Activated CD4-positive, alpha-beta T cell treated with anti-CD3 and anti-CD28 coated beads for 36 hours (primary cell): ENCODE measurements around the gene CNIH4. TPM values are rescaled to one million over a fixed set of nuclear protein-coding genes. Genes with fewer than 3 reads are reported as not detected.
"Not testable (repeated sequence)": the region's sequence is repeated elsewhere in the genome, so short reads cannot be mapped to it uniquely, and the experiment has no call there.

Experiments
- ATAC-seq: fragments of 200-7000 bp; cut with Tn5 transposase; one replicate; pipeline ENCODE4 v1.10.0; 2021; ENCODE audit warnings: mild to moderate bottlenecking, moderate library complexity
- CTCF ChIA-PET: fragments of 350-600 bp; sonication (Branson Sonifier 250); formaldehyde crosslinking; loops from one replicate; lab custom pipeline; 2021; ENCODE audit warnings: antibody characterized with exemption; lab: Charles Lee
- POLR2A ChIA-PET: fragments of 350-600 bp; sonication (Branson Sonifier 250); formaldehyde crosslinking; loops from one replicate; lab custom pipeline; 2021; ENCODE audit warnings: antibody characterized with exemption, inconsistent platforms; lab: Charles Lee
- DNase-seq: peaks from one replicate; pipeline ENCODE4 v3.0.0-alpha.2; 2020
- H3K27ac Mint-ChIP-seq: one replicate; pipeline ENCODE4 v1.8.0; 2021; ENCODE audit warnings: mixed read lengths
- H3K27me3 Mint-ChIP-seq: one replicate; pipeline ENCODE4 v1.8.0; 2021; ENCODE audit warnings: mixed read lengths
- H3K36me3 Mint-ChIP-seq: one replicate; pipeline ENCODE4 v1.8.0; 2021; ENCODE audit warnings: low read depth, mixed read lengths
- H3K4me1 Mint-ChIP-seq: one replicate; pipeline ENCODE4 v1.8.0; 2021; ENCODE audit warnings: mixed read lengths
- H3K4me3 Mint-ChIP-seq: one replicate; pipeline ENCODE4 v1.8.0; 2021; ENCODE audit warnings: mild to moderate bottlenecking, moderate library complexity, mixed read lengths
- H3K9me3 Mint-ChIP-seq: one replicate; pipeline ENCODE4 v1.8.0; 2021; ENCODE audit warnings: low read depth, mixed read lengths
- intact Hi-C, 2 experiments: fragments of 100-400 bp; cut with DNase I in 1 of 2; cut with micrococcal nuclease in 1 of 2; formaldehyde crosslinking; loops; one replicate each; pipeline versions ENCODE4 v1.14.2 to v1.15.1; 2022 to 2024; cut with DNase I, micrococcal nuclease
- microRNA-seq: library from miRNA; unstranded; fragments of <30 nt; microRNA quantifications from one replicate; pipeline ENCODE4 v1.2.0, GENCODE V29; 2021; ENCODE audit warnings: borderline replicate concordance
- total RNA-seq, 2 experiments: library from RNA; stranded (reverse); gene quantifications; one replicate each; pipeline ENCODE4 v1.2.3, GENCODE V29; 2021

CNIH4 gene
- total RNA-seq, 2 experiments from 2014 or later, result 29.9 to 49.6 TPM

- no peaks in the 10 kb centered on the region for H3K27me3 Mint-ChIP-seq
- DNase-seq (no peak), ATAC-seq (no peak)
- H3K27ac Mint-ChIP-seq, result no peak overlapping the region
- H3K4me1 Mint-ChIP-seq, result peaks cover 54% of the 10 kb centered on the region
- no peak overlapping the region for H3K4me3 Mint-ChIP-seq
- H3K36me3 Mint-ChIP-seq, result peaks cover 60% of the 10 kb centered on the region
- ChIA-PET POLR2A (no interaction called here), CTCF (interaction anchor here (1.5 kb wide), 1 partner anchor 17 kb away, joined by 3 read pairs; no protein-coding TSS in a partner anchor)
- intact Hi-C loops, result no loop called here
- no peaks in the 10 kb centered on the region for H3K9me3 Mint-ChIP-seq
Measured at GRCh38 chr1:224427346-224427745, 70.7 kb downstream of the CNIH4 start.

- H3K4me3 Mint-ChIP-seq, ATAC-seq, intact Hi-C loops, DNase-seq, H3K27me3 Mint-ChIP-seq, H3K27ac Mint-ChIP-seq, CTCF ChIA-PET, H3K9me3 Mint-ChIP-seq: not testable (repeated sequence)
- H3K4me1 Mint-ChIP-seq, result peaks cover 58% of the 10 kb centered on the region
- peaks cover 63% of the 10 kb centered on the region for H3K36me3 Mint-ChIP-seq
- POLR2A ChIA-PET, result interaction anchor here (0.6 kb wide), 2 partner anchors 9 to 77 kb away, joined by 3 to 4 read pairs; no protein-coding TSS in a partner anchor
Measured at GRCh38 chr1:224428713-224429112, 72.0 kb downstream of the CNIH4 start.

Small RNAs within 50 kb of the gene (microRNA-seq; reads per million reads assigned to microRNA genes)
- 1.1 reads per million for gene MIR4742

Other genes with a start within 250 kb of the CNIH4 start
- 10 to 100 TPM; 17.1 to 19.7 TPM for gene FBXO28, start 242.8 kb upstream of the CNIH4 start, total RNA-seq
- gene DEGS1, start 173.6 kb upstream of the CNIH4 start, total RNA-seq, result 10 to 100 TPM; 24.0 to 24.5 TPM
- 10 to 100 TPM; 34.2 to 44.1 TPM for gene NVL, start 26.7 kb upstream of the CNIH4 start, total RNA-seq
- 10 to 100 TPM; 74.0 to 75.6 TPM for gene WDR26, start 77.9 kb downstream of the CNIH4 start, total RNA-seq